GM23338 (cell line): ENCODE measurements around the gene TIMM22. TPM values are rescaled to one million over a fixed set of nuclear protein-coding genes. Genes with fewer than 3 reads are reported as not detected.

Experiments used
- ATAC-seq: fragments of 200-7000 bp; cut with Tn5 transposase; 3 replicates; pipeline ENCODE4 v1.9.1; 2020
- DNase-seq: peaks from one replicate; pipeline ENCODE4 v3.0.0-alpha.2; 2015; ENCODE audit warnings: low spot score
- H2AFZ ChIP-seq: fragments of 200-600 bp; sonication (generic); 2 replicates; pipeline ENCODE4 v1.8.0; 2016; ENCODE audit warnings: antibody characterized with exemption, mild to moderate bottlenecking, moderate library complexity
- H3F3A ChIP-seq: fragments of 200-600 bp; sonication (generic); replicated peaks from 2 replicates; pipeline ENCODE4 v1.8.0; 2017; ENCODE audit warnings: antibody characterized with exemption, mixed run types, low read depth
- H3K27ac ChIP-seq: fragments of 200-600 bp; sonication (generic); 2 replicates; pipeline ENCODE4 v1.6.1; 2016; ENCODE audit warnings: low read depth
- H3K27me3 ChIP-seq: fragments of 200-600 bp; sonication (generic); 2 replicates; pipeline ENCODE4 v1.8.0; 2016; ENCODE audit warnings: mild to moderate bottlenecking, mixed run types, moderate library complexity; ENCODE audit not compliant: insufficient read depth
- H3K36me3 ChIP-seq: fragments of 200-600 bp; sonication (generic); 2 replicates; pipeline ENCODE4 v1.8.0; 2016; ENCODE audit warnings: mild to moderate bottlenecking; ENCODE audit not compliant: insufficient read depth
- H3K4me1 ChIP-seq: fragments of 200-600 bp; sonication (generic); 2 replicates; pipeline ENCODE4 v1.8.0; 2016; ENCODE audit warnings: mild to moderate bottlenecking, moderate library complexity; ENCODE audit not compliant: insufficient read depth
- H3K4me2 ChIP-seq: fragments of 200-600 bp; sonication (generic); 2 replicates; pipeline ENCODE4 v1.7.1; 2017; ENCODE audit warnings: mixed run types
- H3K4me3 ChIP-seq: fragments of 200-600 bp; sonication (generic); 2 replicates; pipeline ENCODE4 v1.6.1; 2016; ENCODE audit warnings: mixed run types
- H3K79me2 ChIP-seq: fragments of 200-600 bp; sonication (generic); replicated peaks from 2 replicates; pipeline ENCODE4 v1.8.0; 2017; ENCODE audit warnings: mild to moderate bottlenecking; ENCODE audit not compliant: insufficient read depth
- H3K9me2 ChIP-seq: fragments of 200-600 bp; sonication (generic); 2 replicates; pipeline ENCODE4 v1.8.0; 2017; ENCODE audit not compliant: insufficient read depth
- H4K20me1 ChIP-seq: fragments of 200-600 bp; sonication (generic); replicated peaks from 2 replicates; pipeline ENCODE4 v1.8.0; 2017; ENCODE audit warnings: mild to moderate bottlenecking; ENCODE audit not compliant: insufficient read depth
- H3K27ac Mint-ChIP-seq: 2 replicates; pipeline ENCODE4 v1.8.0; 2020; ENCODE audit warnings: inconsistent platforms, mild to moderate bottlenecking, moderate library complexity, mixed read lengths
- H3K27me3 Mint-ChIP-seq: 3 replicates; pipeline ENCODE4 v1.8.0; 2022; ENCODE audit warnings: low read depth, mild to moderate bottlenecking, moderate library complexity, mixed read lengths, inconsistent platforms; ENCODE audit not compliant: insufficient read depth, poor library complexity
- H3K36me3 Mint-ChIP-seq: 3 replicates; pipeline ENCODE4 v1.8.0; 2021; ENCODE audit warnings: low read depth, mild to moderate bottlenecking, inconsistent platforms, moderate library complexity, mixed read lengths
- H3K4me1 Mint-ChIP-seq: 3 replicates; pipeline ENCODE4 v1.8.0; 2020; ENCODE audit warnings: mild to moderate bottlenecking, inconsistent platforms, mixed read lengths
- H3K4me3 Mint-ChIP-seq: 3 replicates; pipeline ENCODE4 v1.8.0; 2021; ENCODE audit warnings: moderate library complexity, mild to moderate bottlenecking, inconsistent platforms, mixed read lengths
- H3K9me3 Mint-ChIP-seq: 3 replicates; pipeline ENCODE4 v1.8.0; 2020; ENCODE audit warnings: moderate library complexity, mild to moderate bottlenecking, inconsistent platforms, mixed read lengths
- CREB1 ChIP-seq: fragments of 250-450 bp; sonication (Bioruptor Pico); IDR thresholded peaks from 2 replicates; pipeline ENCODE4 v1.5.0; 2020; ENCODE audit warnings: low read depth, mild to moderate bottlenecking, moderate library complexity
- CTCF ChIP-seq, 2 experiments: fragments of 200-600 bp in 1 of 2; sonication (generic) in 1 of 2; conservative IDR thresholded peaks; 2 replicates each; pipeline versions ENCODE4 v1.5.1 to v1.6.1; 2016 to 2017; ENCODE audit warnings: antibody characterized with exemption in 2 of 2, low read depth in 2 of 2, mild to moderate bottlenecking in 2 of 2, moderate library complexity in 1 of 2
- ETS1 ChIP-seq: IDR thresholded peaks from 2 replicates; pipeline ENCODE4 v1.6.1; 2016; ENCODE audit warnings: antibody characterized with exemption
- EZH2phosphoT487 ChIP-seq: fragments of 200-600 bp; sonication (generic); IDR thresholded peaks from one replicate; pipeline ENCODE4 v1.8.1; 2018; ENCODE audit warnings: antibody characterized with exemption; ENCODE audit not compliant: unreplicated experiment
- JUNB ChIP-seq: IDR thresholded peaks from one replicate; pipeline ENCODE4 v1.6.1; 2016; ENCODE audit warnings: antibody characterized with exemption; ENCODE audit not compliant: unreplicated experiment
- POLR2AphosphoS5 ChIP-seq: IDR thresholded peaks from 2 replicates; pipeline ENCODE4 v1.6.1; 2016; ENCODE audit warnings: antibody characterized with exemption, low read depth
- REST ChIP-seq: IDR thresholded peaks from one replicate; pipeline ENCODE4 v1.6.1; 2018; ENCODE audit warnings: antibody characterized with exemption; ENCODE audit not compliant: unreplicated experiment
- STAT1 ChIP-seq: IDR thresholded peaks from one replicate; pipeline ENCODE4 v1.6.1; 2016; ENCODE audit warnings: antibody characterized with exemption; ENCODE audit not compliant: unreplicated experiment
- long read RNA-seq: library from polyadenylated mRNA; unstranded; transcript quantifications from one replicate; pipeline ENCODE4 v2.0.0, GENCODE V29; 2020; ENCODE audit not compliant: unreplicated experiment
- polyA plus RNA-seq: library from polyadenylated mRNA; unstranded; fragments of >200 nt; fragmentation: Nextera tagmentation; extraction: Ambion mirVana; gene quantifications from 2 replicates; pipeline ENCODE4 v1.2.1, GENCODE V29; 2016
- total RNA-seq: library from RNA; depleted of rRNA; stranded (reverse); fragments of >200 nt; shearing (Covaris generic); gene quantifications from 2 replicates; pipeline ENCODE4 v1.2.3, GENCODE V29; 2014; rRNA removed

The TIMM22 gene
- total RNA-seq (23.1 and 24.4 TPM in 2 replicates), polyA plus RNA-seq (20.2 and 21.9 TPM in 2 replicates)
- long read RNA-seq, transcript TIMM22-201 (4 exons, 3,194 nt), result major isoform, 80 of 81 reads
- long read RNA-seq, partial matches to known transcripts, result 0 of 81 reads
- long read RNA-seq, other reads (novel, unspliced or antisense), result 1 of 81 reads

GRCh38 chr17:996554-997344, at the start of gene TIMM22:
Gene TIMM22, plus strand, starts transcription at chr17:997129. Its CDS starts 14 bp downstream, at chr17:997143.
- DNase-seq (peak; percentile 99), ATAC-seq (peak; percentile 95)
- Mint-ChIP-seq H3K27ac (peak within 1 kb of the TSS; percentile 100), H3K4me1 (peaks cover 8% of the 10 kb centered on the region), H3K9me3 (peaks cover 30% of the 10 kb centered on the region), H3K27me3 (peaks cover 8% of the 10 kb centered on the region), H3K4me3 (peak within 1 kb of the TSS; percentile 97), H3K36me3 (peaks cover 29% of the 10 kb centered on the region)
- peak; percentile 80 to 99 for TF ChIP-seq CTCF (conservative IDR thresholded peaks at IDR 0.05; ENCODE audit: low read depth in 2 of 2)
- no peak for TF ChIP-seq JUNB
- peak; percentile 94 for TF ChIP-seq CREB1 (CRISPR knock-in tag)
- peak; percentile 91 for TF ChIP-seq ETS1
- no peak for TF ChIP-seq STAT1
- TF ChIP-seq REST, result no peak
- no peak for TF ChIP-seq EZH2phosphoT487
- peak; percentile 81 for TF ChIP-seq POLR2AphosphoS5
- H3K79me2 ChIP-seq, result peaks cover 18% of the 10 kb centered on the region
- peak within 1 kb of the TSS; percentile 100 for H2AFZ ChIP-seq
- peaks cover 12% of the 10 kb centered on the region for H4K20me1 ChIP-seq
- peak within 1 kb of the TSS; percentile 96; the same call in 1 of the 2 replicates for H3K27ac ChIP-seq
- H3K4me3 ChIP-seq, result peak within 1 kb of the TSS; percentile 100
- H3K27me3 ChIP-seq, result peaks cover 7% of the 10 kb centered on the region; the same call in 1 of the 2 replicates
- H3F3A ChIP-seq, result peaks cover 9% of the 10 kb centered on the region
- H3K9me2 ChIP-seq, result no peaks in the 10 kb centered on the region
- peaks cover 7% of the 10 kb centered on the region for H3K4me1 ChIP-seq
- H3K4me2 ChIP-seq, result peak within 1 kb of the TSS; percentile 98
- H3K36me3 ChIP-seq, result peaks cover 22% of the 10 kb centered on the region; the same call in 1 of the 2 replicates
